ENCODE results near the gene ELAVL2.
A peak's percentile ranks its signal among the peaks of the same experiment; 100 is the strongest.

Gene ELAVL2

DNA sequence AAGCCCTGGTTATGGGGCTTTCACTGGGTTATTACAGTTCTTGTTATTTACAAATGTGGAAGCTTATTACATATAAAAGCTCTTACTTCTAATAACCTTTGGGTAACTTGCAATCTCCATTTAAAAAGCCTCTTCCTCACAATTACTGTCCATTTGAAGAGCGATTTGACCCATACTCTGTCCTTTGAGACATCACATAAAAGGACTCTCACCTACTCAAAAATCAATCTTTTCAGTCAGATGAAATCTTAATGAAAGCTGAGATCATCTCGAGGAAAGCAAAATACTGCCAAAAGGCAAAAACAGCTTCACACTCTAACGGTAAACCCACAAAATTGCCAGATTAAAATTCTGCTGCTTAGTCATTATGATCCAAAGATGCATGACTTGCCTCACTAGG, 29.8 kb downstream of the ELAVL2 start:
- no peak overlapping the region for H3K27ac ChIP-seq (ENCODE audit: low read length)
- H3K9ac ChIP-seq (ENCODE audit: low read length): no peak overlapping the region
- DNase-seq: no peak
- no peaks in the 10 kb centered on the region for H3K36me3 ChIP-seq (replicated peaks; ENCODE audit: insufficient read depth, low read length)
- no peak overlapping the region for H3K4me2 ChIP-seq (ENCODE audit: low read depth, low read length)
- no peaks in the 10 kb centered on the region for H3K9me3 ChIP-seq (replicated peaks; ENCODE audit: insufficient read depth, low read length)
- H3K27me3 ChIP-seq (replicated peaks; ENCODE audit: insufficient read depth, low read length): no peaks in the 10 kb centered on the region
- no peaks in the 10 kb centered on the region for H3K9me2 ChIP-seq (replicated peaks; ENCODE audit: insufficient read depth, low read length)
- TF ChIP-seq EZH2phosphoT487 (IDR thresholded peaks at IDR 0.05; ENCODE audit: low read length): no peak
- no peak for TF ChIP-seq EZH2 (optimal IDR thresholded peaks at IDR 0.05; ENCODE audit: low read depth, low read length)
- TF ChIP-seq, protein P1, sequence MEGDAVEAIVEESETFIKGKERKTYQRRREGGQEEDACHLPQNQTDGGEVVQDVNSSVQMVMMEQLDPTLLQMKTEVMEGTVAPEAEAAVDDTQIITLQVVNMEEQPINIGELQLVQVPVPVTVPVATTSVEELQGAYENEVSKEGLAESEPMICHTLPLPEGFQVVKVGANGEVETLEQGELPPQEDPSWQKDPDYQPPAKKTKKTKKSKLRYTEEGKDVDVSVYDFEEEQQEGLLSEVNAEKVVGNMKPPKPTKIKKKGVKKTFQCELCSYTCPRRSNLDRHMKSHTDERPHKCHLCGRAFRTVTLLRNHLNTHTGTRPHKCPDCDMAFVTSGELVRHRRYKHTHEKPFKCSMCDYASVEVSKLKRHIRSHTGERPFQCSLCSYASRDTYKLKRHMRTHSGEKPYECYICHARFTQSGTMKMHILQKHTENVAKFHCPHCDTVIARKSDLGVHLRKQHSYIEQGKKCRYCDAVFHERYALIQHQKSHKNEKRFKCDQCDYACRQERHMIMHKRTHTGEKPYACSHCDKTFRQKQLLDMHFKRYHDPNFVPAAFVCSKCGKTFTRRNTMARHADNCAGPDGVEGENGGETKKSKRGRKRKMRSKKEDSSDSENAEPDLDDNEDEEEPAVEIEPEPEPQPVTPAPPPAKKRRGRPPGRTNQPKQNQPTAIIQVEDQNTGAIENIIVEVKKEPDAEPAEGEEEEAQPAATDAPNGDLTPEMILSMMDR (IDR thresholded peaks at IDR 0.05; ENCODE audit: low read length): no peak
- no peak overlapping the region for H3K4me3 ChIP-seq (ENCODE audit: low read length)
- H4K20me1 ChIP-seq (ENCODE audit: insufficient read depth, low read length): no peaks in the 10 kb centered on the region
- H3K79me2 ChIP-seq (ENCODE audit: low read length): no peaks in the 10 kb centered on the region
- H2AFZ ChIP-seq (ENCODE audit: low read length): no peak overlapping the region
- H3F3A ChIP-seq (ENCODE audit: insufficient read depth, low read length): no peaks in the 10 kb centered on the region
- no peaks in the 10 kb centered on the region for H3K4me1 ChIP-seq (ENCODE audit: low read length)

DNA sequence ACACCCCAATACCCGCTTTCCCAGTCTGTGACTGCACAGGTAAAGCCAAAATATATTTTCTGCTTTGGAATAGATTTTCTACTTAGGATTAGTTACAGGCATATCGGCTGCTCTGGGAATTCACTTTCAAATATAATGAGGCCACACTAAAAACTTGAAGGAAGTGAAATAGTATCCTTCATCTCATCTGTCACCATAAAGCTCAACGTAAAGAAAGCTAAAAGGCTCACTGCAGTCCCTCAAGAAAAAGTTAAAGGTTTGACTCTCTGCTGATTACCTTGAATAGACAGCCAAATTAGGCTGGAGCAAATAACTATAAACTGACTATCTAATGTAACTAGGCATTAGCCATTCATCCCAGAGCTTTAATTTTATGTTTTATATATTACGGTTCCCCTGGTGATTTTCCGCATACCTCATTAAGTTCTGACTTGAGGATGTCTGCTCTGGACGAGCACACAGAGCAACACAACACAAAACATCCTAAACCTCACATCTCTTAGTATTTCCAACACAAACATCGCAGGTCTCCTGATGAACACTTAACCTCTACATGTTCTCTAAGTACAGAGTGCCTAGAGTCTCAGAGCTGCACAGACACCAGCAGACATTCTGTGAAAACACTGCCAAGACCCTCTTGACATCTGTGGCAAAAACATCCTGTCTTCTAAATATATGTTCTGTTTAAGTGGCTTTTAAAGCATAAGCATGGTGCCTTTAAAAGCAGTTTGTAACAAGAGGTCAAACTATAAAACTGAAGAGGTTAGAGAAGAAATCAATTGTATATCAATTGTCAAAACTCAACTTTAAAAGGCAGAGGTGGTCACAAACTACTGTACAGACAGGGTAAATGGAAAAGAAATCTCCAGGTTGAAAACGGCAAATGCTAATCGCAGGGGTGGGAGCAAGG, 35.4 kb downstream of the ELAVL2 start:
- Histone ChIP-seq H3K4me1 (ENCODE audit: low read length) (no peaks in the 10 kb centered on the region), H3K4me2 (ENCODE audit: low read depth, low read length) (no peak overlapping the region), H4K20me1 (ENCODE audit: insufficient read depth, low read length) (no peaks in the 10 kb centered on the region), H3K9ac (ENCODE audit: low read length) (no peak overlapping the region), H3K9me3 (replicated peaks; ENCODE audit: insufficient read depth, low read length) (no peaks in the 10 kb centered on the region), H3K27me3 (replicated peaks; ENCODE audit: insufficient read depth, low read length) (no peaks in the 10 kb centered on the region), H3K9me2 (replicated peaks; ENCODE audit: insufficient read depth, low read length) (no peaks in the 10 kb centered on the region), H3K4me3 (ENCODE audit: low read length) (no peak overlapping the region), H3K27ac (ENCODE audit: low read length) (no peak overlapping the region), H3K79me2 (ENCODE audit: low read length) (no peaks in the 10 kb centered on the region), H2AFZ (ENCODE audit: low read length) (no peak overlapping the region), H3K36me3 (replicated peaks; ENCODE audit: insufficient read depth, low read length) (no peaks in the 10 kb centered on the region), H3F3A (ENCODE audit: insufficient read depth, low read length) (no peaks in the 10 kb centered on the region)
- no peak for DNase-seq
- no peak for TF ChIP-seq EZH2 (optimal IDR thresholded peaks at IDR 0.05; ENCODE audit: low read depth, low read length)
- TF ChIP-seq, protein P1 (IDR thresholded peaks at IDR 0.05; ENCODE audit: low read length): no peak
- TF ChIP-seq EZH2phosphoT487 (IDR thresholded peaks at IDR 0.05; ENCODE audit: low read length): no peak

DNA sequence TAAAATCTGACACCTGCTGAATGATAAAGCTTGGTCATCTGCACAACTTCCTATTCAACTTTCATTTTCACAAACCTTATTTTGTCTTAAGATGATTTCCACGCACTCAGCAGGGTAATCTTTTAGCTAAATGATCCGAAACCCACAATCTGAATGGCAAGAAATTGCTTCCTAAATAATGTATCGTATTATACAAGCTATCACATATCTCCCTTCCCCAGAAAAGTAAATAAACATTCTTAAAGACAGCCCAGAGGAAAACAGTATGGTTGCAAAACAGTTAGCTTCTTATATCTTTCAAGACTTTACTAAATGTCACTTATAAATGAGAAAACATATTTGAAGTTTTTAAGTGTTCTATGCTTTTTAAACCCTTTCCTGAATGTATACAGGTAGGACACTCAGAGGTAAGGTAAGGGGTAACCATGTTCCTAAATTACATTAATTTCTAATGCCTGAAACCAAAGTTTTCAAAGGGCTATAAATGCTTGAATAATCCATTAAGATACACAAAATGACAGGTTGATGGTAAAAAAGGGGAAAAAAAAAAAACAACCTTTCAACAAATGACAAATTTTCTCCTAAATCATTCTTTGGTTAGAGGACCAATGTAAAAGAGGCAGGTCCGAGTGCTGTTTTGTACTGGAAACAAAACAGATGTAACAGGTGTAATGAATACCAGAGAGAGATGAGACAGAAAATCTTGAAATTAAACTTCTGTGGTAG, 36.3 kb downstream of the ELAVL2 start:
- H3K27ac ChIP-seq (ENCODE audit: low read length): no peak overlapping the region
- H3K9me2 ChIP-seq (replicated peaks; ENCODE audit: insufficient read depth, low read length): no peaks in the 10 kb centered on the region
- H3K27me3 ChIP-seq (replicated peaks; ENCODE audit: insufficient read depth, low read length): no peaks in the 10 kb centered on the region
- no peak overlapping the region for H3K4me3 ChIP-seq (ENCODE audit: low read length)
- no peak overlapping the region for H3K9ac ChIP-seq (ENCODE audit: low read length)
- no peaks in the 10 kb centered on the region for H4K20me1 ChIP-seq (ENCODE audit: insufficient read depth, low read length)
- DNase-seq: peak; percentile 10
- no peaks in the 10 kb centered on the region for H3K36me3 ChIP-seq (replicated peaks; ENCODE audit: insufficient read depth, low read length)
- TF ChIP-seq EZH2phosphoT487 (IDR thresholded peaks at IDR 0.05; ENCODE audit: low read length) (no peak), EZH2 (optimal IDR thresholded peaks at IDR 0.05; ENCODE audit: low read depth, low read length) (no peak)
- TF ChIP-seq, protein P1 (IDR thresholded peaks at IDR 0.05; ENCODE audit: low read length): no peak
- H3F3A ChIP-seq (ENCODE audit: insufficient read depth, low read length): no peaks in the 10 kb centered on the region
- no peaks in the 10 kb centered on the region for H3K4me1 ChIP-seq (ENCODE audit: low read length)
- H3K4me2 ChIP-seq (ENCODE audit: low read depth, low read length): no peak overlapping the region
- H3K79me2 ChIP-seq (ENCODE audit: low read length): no peaks in the 10 kb centered on the region
- no peak overlapping the region for H2AFZ ChIP-seq (ENCODE audit: low read length)
- H3K9me3 ChIP-seq (replicated peaks; ENCODE audit: insufficient read depth, low read length): no peaks in the 10 kb centered on the region
